Neural progenitor cell (in vitro differentiated cells): ENCODE measurements around the gene MPP1.

Experiments used
- EZH2 ChIP-seq: fragments of 200-600 bp; sonication (generic); IDR thresholded peaks from 2 replicates; pipeline ENCODE4 v1.6.1; 2017; ENCODE audit warnings: antibody characterized with exemption, mild to moderate bottlenecking, moderate library complexity
- EZH2phosphoT487 ChIP-seq: fragments of 200-600 bp; sonication (generic); IDR thresholded peaks from 2 replicates; pipeline ENCODE4 v1.6.1; 2017; ENCODE audit warnings: antibody characterized with exemption
- TF ChIP-seq, protein P1 (sequence below): fragments of 200-600 bp; sonication (generic); IDR thresholded peaks from 2 replicates; pipeline ENCODE4 v1.5.1; 2017; ENCODE audit warnings: antibody characterized with exemption, mild to moderate bottlenecking

DNA sequence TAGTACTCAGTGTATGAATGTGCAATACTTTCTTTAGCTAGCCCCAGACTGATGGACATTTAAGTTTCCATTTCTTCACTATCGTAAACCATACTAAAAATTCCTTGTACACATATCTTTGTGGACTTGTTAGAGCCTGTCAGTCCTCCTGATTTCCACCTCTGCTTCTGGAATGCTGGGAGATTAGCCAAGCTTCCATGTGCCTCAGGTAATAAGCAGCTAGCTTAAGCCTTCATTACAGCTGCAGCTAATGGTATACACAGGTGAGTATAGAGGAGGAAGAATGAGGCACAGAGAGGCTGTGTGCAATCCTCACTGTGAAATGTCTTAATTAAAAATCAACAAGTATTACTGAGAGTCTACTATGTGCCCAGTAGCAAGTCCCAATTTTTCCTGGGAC lies 19.4 kb upstream of the MPP1 start:
- TF ChIP-seq, protein P1, sequence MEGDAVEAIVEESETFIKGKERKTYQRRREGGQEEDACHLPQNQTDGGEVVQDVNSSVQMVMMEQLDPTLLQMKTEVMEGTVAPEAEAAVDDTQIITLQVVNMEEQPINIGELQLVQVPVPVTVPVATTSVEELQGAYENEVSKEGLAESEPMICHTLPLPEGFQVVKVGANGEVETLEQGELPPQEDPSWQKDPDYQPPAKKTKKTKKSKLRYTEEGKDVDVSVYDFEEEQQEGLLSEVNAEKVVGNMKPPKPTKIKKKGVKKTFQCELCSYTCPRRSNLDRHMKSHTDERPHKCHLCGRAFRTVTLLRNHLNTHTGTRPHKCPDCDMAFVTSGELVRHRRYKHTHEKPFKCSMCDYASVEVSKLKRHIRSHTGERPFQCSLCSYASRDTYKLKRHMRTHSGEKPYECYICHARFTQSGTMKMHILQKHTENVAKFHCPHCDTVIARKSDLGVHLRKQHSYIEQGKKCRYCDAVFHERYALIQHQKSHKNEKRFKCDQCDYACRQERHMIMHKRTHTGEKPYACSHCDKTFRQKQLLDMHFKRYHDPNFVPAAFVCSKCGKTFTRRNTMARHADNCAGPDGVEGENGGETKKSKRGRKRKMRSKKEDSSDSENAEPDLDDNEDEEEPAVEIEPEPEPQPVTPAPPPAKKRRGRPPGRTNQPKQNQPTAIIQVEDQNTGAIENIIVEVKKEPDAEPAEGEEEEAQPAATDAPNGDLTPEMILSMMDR = no peak
- TF ChIP-seq EZH2 = no peak
- no peak for TF ChIP-seq EZH2phosphoT487
